GM23338 (cell line): Measurements from ENCODE around the gene PRSS33. TPM values are rescaled to one million over a fixed set of nuclear protein-coding genes. Genes with fewer than 3 reads are reported as not detected.

Experiments used
- ATAC-seq: fragments of 200-7000 bp; cut with Tn5 transposase; 3 replicates; pipeline ENCODE4 v1.9.1; 2020
- DNase-seq: peaks from one replicate; pipeline ENCODE4 v3.0.0-alpha.2; 2015; ENCODE audit warnings: low spot score
- H2AFZ ChIP-seq: fragments of 200-600 bp; sonication (generic); 2 replicates; pipeline ENCODE4 v1.8.0; 2016; ENCODE audit warnings: antibody characterized with exemption, mild to moderate bottlenecking, moderate library complexity
- H3F3A ChIP-seq: fragments of 200-600 bp; sonication (generic); replicated peaks from 2 replicates; pipeline ENCODE4 v1.8.0; 2017; ENCODE audit warnings: antibody characterized with exemption, mixed run types, low read depth
- H3K27ac ChIP-seq: fragments of 200-600 bp; sonication (generic); 2 replicates; pipeline ENCODE4 v1.6.1; 2016; ENCODE audit warnings: low read depth
- H3K27me3 ChIP-seq: fragments of 200-600 bp; sonication (generic); 2 replicates; pipeline ENCODE4 v1.8.0; 2016; ENCODE audit warnings: mild to moderate bottlenecking, mixed run types, moderate library complexity; ENCODE audit not compliant: insufficient read depth
- H3K36me3 ChIP-seq: fragments of 200-600 bp; sonication (generic); 2 replicates; pipeline ENCODE4 v1.8.0; 2016; ENCODE audit warnings: mild to moderate bottlenecking; ENCODE audit not compliant: insufficient read depth
- H3K4me1 ChIP-seq: fragments of 200-600 bp; sonication (generic); 2 replicates; pipeline ENCODE4 v1.8.0; 2016; ENCODE audit warnings: mild to moderate bottlenecking, moderate library complexity; ENCODE audit not compliant: insufficient read depth
- H3K4me2 ChIP-seq: fragments of 200-600 bp; sonication (generic); 2 replicates; pipeline ENCODE4 v1.7.1; 2017; ENCODE audit warnings: mixed run types
- H3K4me3 ChIP-seq: fragments of 200-600 bp; sonication (generic); 2 replicates; pipeline ENCODE4 v1.6.1; 2016; ENCODE audit warnings: mixed run types
- H3K79me2 ChIP-seq: fragments of 200-600 bp; sonication (generic); replicated peaks from 2 replicates; pipeline ENCODE4 v1.8.0; 2017; ENCODE audit warnings: mild to moderate bottlenecking; ENCODE audit not compliant: insufficient read depth
- H3K9me2 ChIP-seq: fragments of 200-600 bp; sonication (generic); 2 replicates; pipeline ENCODE4 v1.8.0; 2017; ENCODE audit not compliant: insufficient read depth
- H4K20me1 ChIP-seq: fragments of 200-600 bp; sonication (generic); replicated peaks from 2 replicates; pipeline ENCODE4 v1.8.0; 2017; ENCODE audit warnings: mild to moderate bottlenecking; ENCODE audit not compliant: insufficient read depth
- H3K27ac Mint-ChIP-seq: 2 replicates; pipeline ENCODE4 v1.8.0; 2020; ENCODE audit warnings: inconsistent platforms, mild to moderate bottlenecking, moderate library complexity, mixed read lengths
- H3K27me3 Mint-ChIP-seq: 3 replicates; pipeline ENCODE4 v1.8.0; 2022; ENCODE audit warnings: low read depth, mild to moderate bottlenecking, moderate library complexity, mixed read lengths, inconsistent platforms; ENCODE audit not compliant: insufficient read depth, poor library complexity
- H3K36me3 Mint-ChIP-seq: 3 replicates; pipeline ENCODE4 v1.8.0; 2021; ENCODE audit warnings: low read depth, mild to moderate bottlenecking, inconsistent platforms, moderate library complexity, mixed read lengths
- H3K4me1 Mint-ChIP-seq: 3 replicates; pipeline ENCODE4 v1.8.0; 2020; ENCODE audit warnings: mild to moderate bottlenecking, inconsistent platforms, mixed read lengths
- H3K4me3 Mint-ChIP-seq: 3 replicates; pipeline ENCODE4 v1.8.0; 2021; ENCODE audit warnings: moderate library complexity, mild to moderate bottlenecking, inconsistent platforms, mixed read lengths
- H3K9me3 Mint-ChIP-seq: 3 replicates; pipeline ENCODE4 v1.8.0; 2020; ENCODE audit warnings: moderate library complexity, mild to moderate bottlenecking, inconsistent platforms, mixed read lengths
- CREB1 ChIP-seq: fragments of 250-450 bp; sonication (Bioruptor Pico); IDR thresholded peaks from 2 replicates; pipeline ENCODE4 v1.5.0; 2020; ENCODE audit warnings: low read depth, mild to moderate bottlenecking, moderate library complexity
- EZH2phosphoT487 ChIP-seq: fragments of 200-600 bp; sonication (generic); IDR thresholded peaks from one replicate; pipeline ENCODE4 v1.8.1; 2018; ENCODE audit warnings: antibody characterized with exemption; ENCODE audit not compliant: unreplicated experiment
- JUNB ChIP-seq: IDR thresholded peaks from one replicate; pipeline ENCODE4 v1.6.1; 2016; ENCODE audit warnings: antibody characterized with exemption; ENCODE audit not compliant: unreplicated experiment
- STAT1 ChIP-seq: IDR thresholded peaks from one replicate; pipeline ENCODE4 v1.6.1; 2016; ENCODE audit warnings: antibody characterized with exemption; ENCODE audit not compliant: unreplicated experiment
- polyA plus RNA-seq: library from polyadenylated mRNA; unstranded; fragments of >200 nt; fragmentation: Nextera tagmentation; extraction: Ambion mirVana; gene quantifications from 2 replicates; pipeline ENCODE4 v1.2.1, GENCODE V29; 2016
- total RNA-seq: library from RNA; depleted of rRNA; stranded (reverse); fragments of >200 nt; shearing (Covaris generic); gene quantifications from 2 replicates; pipeline ENCODE4 v1.2.3, GENCODE V29; 2014
- TF ChIP-seq, protein P1 (sequence below): fragments of 250-450 bp; sonication (Bioruptor Pico); IDR thresholded peaks from 2 replicates; pipeline ENCODE4 v1.5.0; 2020; ENCODE audit warnings: mild to moderate bottlenecking, moderate library complexity

The PRSS33 gene
- total and polyA plus RNA-seq, 2 experiments from 2014 or later = 0.24 to 1.4 TPM

DNA sequence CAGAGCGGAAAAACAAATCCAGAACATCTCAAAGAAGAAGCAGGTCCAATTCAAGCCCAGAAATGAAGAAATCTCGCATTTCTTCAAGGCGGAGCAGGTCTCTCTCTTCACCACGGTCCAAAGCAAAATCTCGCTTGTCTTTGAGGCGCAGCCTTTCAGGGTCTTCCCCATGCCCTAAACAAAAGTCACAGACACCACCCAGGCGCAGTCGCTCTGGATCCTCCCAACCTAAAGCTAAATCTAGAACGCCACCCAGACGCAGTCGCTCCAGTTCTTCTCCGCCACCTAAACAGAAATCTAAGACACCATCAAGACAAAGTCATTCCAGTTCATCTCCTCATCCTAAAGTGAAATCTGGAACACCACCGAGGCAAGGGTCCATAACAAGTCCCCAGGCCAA, 24.6 kb downstream of the PRSS33 start:
- peaks cover 50% of the 10 kb centered on the region for H3K27me3 Mint-ChIP-seq
- ATAC-seq = no peak

DNA sequence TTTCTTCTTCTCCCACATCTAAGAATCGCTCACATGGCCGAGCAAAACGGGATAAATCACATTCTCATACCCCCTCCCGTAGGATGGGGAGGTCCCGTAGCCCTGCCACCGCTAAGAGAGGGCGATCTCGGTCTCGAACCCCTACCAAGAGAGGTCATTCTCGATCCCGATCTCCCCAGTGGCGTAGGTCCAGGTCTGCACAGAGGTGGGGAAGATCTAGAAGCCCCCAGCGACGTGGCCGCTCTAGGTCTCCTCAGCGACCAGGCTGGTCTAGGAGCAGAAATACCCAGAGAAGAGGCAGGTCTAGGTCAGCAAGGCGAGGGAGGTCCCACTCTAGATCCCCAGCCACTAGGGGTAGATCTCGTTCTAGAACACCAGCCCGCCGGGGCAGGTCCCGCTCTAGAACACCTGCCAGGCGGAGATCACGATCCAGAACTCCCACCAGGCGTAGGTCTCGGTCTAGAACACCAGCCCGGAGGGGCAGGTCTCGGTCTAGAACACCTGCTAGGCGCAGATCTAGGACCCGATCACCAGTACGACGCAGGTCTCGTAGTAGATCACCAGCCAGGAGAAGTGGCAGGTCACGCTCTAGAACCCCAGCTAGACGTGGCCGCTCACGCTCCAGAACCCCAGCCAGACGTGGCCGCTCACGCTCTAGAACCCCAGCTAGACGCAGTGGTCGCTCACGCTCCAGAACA, 25.3 kb downstream of the PRSS33 start:
- Histone ChIP-seq H3K4me1 (no peaks in the 10 kb centered on the region), H3K79me2 (peaks cover 97% of the 10 kb centered on the region), H3K9me2 (peaks cover 39% of the 10 kb centered on the region), H3K27me3 (peaks cover 9% of the 10 kb centered on the region), H4K20me1 (peaks cover 41% of the 10 kb centered on the region), H3F3A (peaks cover 74% of the 10 kb centered on the region), H3K36me3 (peaks cover 94% of the 10 kb centered on the region), H3K4me2 (no peak overlapping the region), H2AFZ (no peak overlapping the region), H3K4me3 (no peak overlapping the region), H3K27ac (no peak overlapping the region)
- H3K27me3 Mint-ChIP-seq = peaks cover 53% of the 10 kb centered on the region
- H3K27ac Mint-ChIP-seq = no peak overlapping the region
- no peak overlapping the region; the same call in 2 of the 3 replicates for H3K4me3 Mint-ChIP-seq
- peaks cover 100% of the 10 kb centered on the region for H3K36me3 Mint-ChIP-seq
- DNase-seq = no peak
- H3K4me1 Mint-ChIP-seq = peaks cover 2% of the 10 kb centered on the region; the same call in 1 of the 3 replicates
- no peak for ATAC-seq
- TF ChIP-seq JUNB = no peak
- TF ChIP-seq, protein P1, sequence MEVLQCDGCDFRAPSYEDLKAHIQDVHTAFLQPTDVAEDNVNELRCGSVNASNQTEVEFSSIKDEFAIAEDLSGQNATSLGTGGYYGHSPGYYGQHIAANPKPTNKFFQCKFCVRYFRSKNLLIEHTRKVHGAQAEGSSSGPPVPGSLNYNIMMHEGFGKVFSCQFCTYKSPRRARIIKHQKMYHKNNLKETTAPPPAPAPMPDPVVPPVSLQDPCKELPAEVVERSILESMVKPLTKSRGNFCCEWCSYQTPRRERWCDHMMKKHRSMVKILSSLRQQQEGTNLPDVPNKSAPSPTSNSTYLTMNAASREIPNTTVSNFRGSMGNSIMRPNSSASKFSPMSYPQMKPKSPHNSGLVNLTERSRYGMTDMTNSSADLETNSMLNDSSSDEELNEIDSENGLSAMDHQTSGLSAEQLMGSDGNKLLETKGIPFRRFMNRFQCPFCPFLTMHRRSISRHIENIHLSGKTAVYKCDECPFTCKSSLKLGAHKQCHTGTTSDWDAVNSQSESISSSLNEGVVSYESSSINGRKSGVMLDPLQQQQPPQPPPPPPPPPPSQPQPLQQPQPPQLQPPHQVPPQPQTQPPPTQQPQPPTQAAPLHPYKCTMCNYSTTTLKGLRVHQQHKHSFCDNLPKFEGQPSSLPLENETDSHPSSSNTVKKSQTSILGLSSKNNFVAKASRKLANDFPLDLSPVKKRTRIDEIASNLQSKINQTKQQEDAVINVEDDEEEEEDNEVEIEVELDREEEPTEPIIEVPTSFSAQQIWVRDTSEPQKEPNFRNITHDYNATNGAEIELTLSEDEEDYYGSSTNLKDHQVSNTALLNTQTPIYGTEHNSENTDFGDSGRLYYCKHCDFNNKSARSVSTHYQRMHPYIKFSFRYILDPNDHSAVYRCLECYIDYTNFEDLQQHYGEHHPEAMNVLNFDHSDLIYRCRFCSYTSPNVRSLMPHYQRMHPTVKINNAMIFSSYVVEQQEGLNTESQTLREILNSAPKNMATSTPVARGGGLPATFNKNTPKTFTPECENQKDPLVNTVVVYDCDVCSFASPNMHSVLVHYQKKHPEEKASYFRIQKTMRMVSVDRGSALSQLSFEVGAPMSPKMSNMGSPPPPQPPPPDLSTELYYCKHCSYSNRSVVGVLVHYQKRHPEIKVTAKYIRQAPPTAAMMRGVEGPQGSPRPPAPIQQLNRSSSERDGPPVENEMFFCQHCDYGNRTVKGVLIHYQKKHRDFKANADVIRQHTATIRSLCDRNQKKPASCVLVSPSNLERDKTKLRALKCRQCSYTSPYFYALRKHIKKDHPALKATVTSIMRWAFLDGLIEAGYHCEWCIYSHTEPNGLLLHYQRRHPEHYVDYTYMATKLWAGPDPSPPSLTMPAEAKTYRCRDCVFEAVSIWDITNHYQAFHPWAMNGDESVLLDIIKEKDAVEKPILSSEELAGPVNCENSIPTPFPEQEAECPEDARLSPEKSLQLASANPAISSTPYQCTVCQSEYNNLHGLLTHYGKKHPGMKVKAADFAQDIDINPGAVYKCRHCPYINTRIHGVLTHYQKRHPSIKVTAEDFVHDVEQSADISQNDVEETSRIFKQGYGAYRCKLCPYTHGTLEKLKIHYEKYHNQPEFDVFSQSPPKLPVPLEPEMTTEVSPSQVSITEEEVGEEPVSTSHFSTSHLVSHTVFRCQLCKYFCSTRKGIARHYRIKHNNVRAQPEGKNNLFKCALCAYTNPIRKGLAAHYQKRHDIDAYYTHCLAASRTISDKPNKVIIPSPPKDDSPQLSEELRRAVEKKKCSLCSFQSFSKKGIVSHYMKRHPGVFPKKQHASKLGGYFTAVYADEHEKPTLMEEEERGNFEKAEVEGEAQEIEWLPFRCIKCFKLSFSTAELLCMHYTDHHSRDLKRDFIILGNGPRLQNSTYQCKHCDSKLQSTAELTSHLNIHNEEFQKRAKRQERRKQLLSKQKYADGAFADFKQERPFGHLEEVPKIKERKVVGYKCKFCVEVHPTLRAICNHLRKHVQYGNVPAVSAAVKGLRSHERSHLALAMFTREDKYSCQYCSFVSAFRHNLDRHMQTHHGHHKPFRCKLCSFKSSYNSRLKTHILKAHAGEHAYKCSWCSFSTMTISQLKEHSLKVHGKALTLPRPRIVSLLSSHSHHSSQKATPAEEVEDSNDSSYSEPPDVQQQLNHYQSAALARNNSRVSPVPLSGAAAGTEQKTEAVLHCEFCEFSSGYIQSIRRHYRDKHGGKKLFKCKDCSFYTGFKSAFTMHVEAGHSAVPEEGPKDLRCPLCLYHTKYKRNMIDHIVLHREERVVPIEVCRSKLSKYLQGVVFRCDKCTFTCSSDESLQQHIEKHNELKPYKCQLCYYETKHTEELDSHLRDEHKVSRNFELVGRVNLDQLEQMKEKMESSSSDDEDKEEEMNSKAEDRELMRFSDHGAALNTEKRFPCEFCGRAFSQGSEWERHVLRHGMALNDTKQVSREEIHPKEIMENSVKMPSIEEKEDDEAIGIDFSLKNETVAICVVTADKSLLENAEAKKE (CRISPR knock-in tag) = peak; percentile 32; the same call in 1 of the 2 replicates
- peaks cover 59% of the 10 kb centered on the region for H3K9me3 Mint-ChIP-seq

More for the DNA sequence above, 24.6 kb downstream of the PRSS33 start:
- no peak for TF ChIP-seq CREB1 (CRISPR knock-in tag)
- TF ChIP-seq STAT1 = no peak
- TF ChIP-seq EZH2phosphoT487 = no peak
- Mint-ChIP-seq H3K36me3 (peaks cover 100% of the 10 kb centered on the region), H3K4me1 (peaks cover 4% of the 10 kb centered on the region), H3K27ac (no peak overlapping the region), H3K9me3 (peaks cover 59% of the 10 kb centered on the region), H3K4me3 (no peak overlapping the region; the same call in 2 of the 3 replicates)
- Histone ChIP-seq H3K36me3 (peaks cover 97% of the 10 kb centered on the region), H3K9me2 (peaks cover 39% of the 10 kb centered on the region), H3F3A (peaks cover 74% of the 10 kb centered on the region), H3K4me1 (no peaks in the 10 kb centered on the region), H3K27ac (no peak overlapping the region), H3K4me3 (no peak overlapping the region), H2AFZ (no peak overlapping the region), H3K27me3 (peaks cover 9% of the 10 kb centered on the region), H3K79me2 (peaks cover 97% of the 10 kb centered on the region), H4K20me1 (peaks cover 35% of the 10 kb centered on the region), H3K4me2 (no peak overlapping the region)
- no peak for DNase-seq
